Stimulated activated naive B cell treated with anti-CD40 and anti-IgM and Interleukin-4, amounts not matched to agents 10 μg/mL and 1 μg/mL and 100 μg/mL, for 72 hours (primary cell): Measurements from ENCODE around the gene PPM1J.
"Not testable (repeated sequence)": the region's sequence is repeated elsewhere in the genome, so short reads cannot be mapped to it uniquely, and the experiment has no call there.

ENCODE experiments used
- ATAC-seq, 2 donors: fragments of 150-1000 bp; cut with Tn5 transposase; replicated peaks; 2 replicates each; pipeline ENCODE4 v1.10.0; 2021; ENCODE audit warnings: moderate library complexity in 1 of 2
- DNase-seq: peaks from one replicate; pipeline ENCODE4 v3.0.0; 2021
- H3K27ac Mint-ChIP-seq: one replicate; pipeline ENCODE4 v1.8.0; 2022; ENCODE audit warnings: mild to moderate bottlenecking, mixed read lengths
- H3K27me3 Mint-ChIP-seq, 2 donors: one replicate each; pipeline ENCODE4 v1.8.0; 2022; ENCODE audit warnings: mixed read lengths in 2 of 2
- H3K36me3 Mint-ChIP-seq, 2 donors: one replicate each; pipeline ENCODE4 v1.8.0; 2022; ENCODE audit warnings: mixed read lengths in 2 of 2, mild to moderate bottlenecking in 1 of 2
- H3K4me1 Mint-ChIP-seq, 2 donors: one replicate each; pipeline ENCODE4 v1.8.0; 2022; ENCODE audit warnings: mixed read lengths in 2 of 2, mild to moderate bottlenecking in 1 of 2
- H3K4me3 Mint-ChIP-seq, 2 donors: one replicate each; pipeline ENCODE4 v1.8.0; 2022; ENCODE audit warnings: mild to moderate bottlenecking in 2 of 2, mixed read lengths in 2 of 2, moderate library complexity in 1 of 2
- H3K9me3 Mint-ChIP-seq, 2 donors: one replicate each; pipeline ENCODE4 v1.8.0; 2022; ENCODE audit warnings: mixed read lengths in 2 of 2, mild to moderate bottlenecking in 1 of 2

The PPM1J gene

GRCh38 chr1:112729011-112729410, 13.9 kb upstream of the PPM1J start:
- H3K9me3 Mint-ChIP-seq, ATAC-seq, H3K4me3 Mint-ChIP-seq, H3K27me3 Mint-ChIP-seq, DNase-seq, H3K36me3 Mint-ChIP-seq, H3K27ac Mint-ChIP-seq, H3K4me1 Mint-ChIP-seq: not testable (repeated sequence)

- not testable (repeated sequence) for ATAC-seq, H3K4me1 Mint-ChIP-seq, H3K36me3 Mint-ChIP-seq, H3K27ac Mint-ChIP-seq, DNase-seq, H3K27me3 Mint-ChIP-seq, H3K4me3 Mint-ChIP-seq, H3K9me3 Mint-ChIP-seq
Observed at GRCh38 chr1:112728306-112728971, 13.3 kb upstream of the PPM1J start.

GRCh38 chr1:112727716-112728115, 12.6 kb upstream of the PPM1J start:
- DNase-seq: no peak
- Mint-ChIP-seq H3K4me1 (peaks cover 5 to 9% of the 10 kb centered on the region in 2 donors), H3K4me3 (no peak overlapping the region), H3K27me3 (peaks cover 9 to 15% of the 10 kb centered on the region in 2 donors), H3K27ac (no peak overlapping the region), H3K36me3 (no peaks in the 10 kb centered on the region), H3K9me3 (no peaks in the 10 kb centered on the region)
- no peak for ATAC-seq

- H3K4me3 Mint-ChIP-seq, H3K36me3 Mint-ChIP-seq, H3K9me3 Mint-ChIP-seq, DNase-seq, ATAC-seq, H3K27ac Mint-ChIP-seq: not testable (repeated sequence)
- H3K27me3 Mint-ChIP-seq: peaks cover 34 to 44% of the 10 kb centered on the region in 2 donors
- peaks cover 7 to 13% of the 10 kb centered on the region in 2 donors for H3K4me1 Mint-ChIP-seq
Observed at GRCh38 chr1:112724240-112724639, 9.1 kb upstream of the PPM1J start.

GRCh38 chr1:112723511-112723839, 8.3 kb upstream of the PPM1J start:
- H3K4me3 Mint-ChIP-seq: no peak overlapping the region
- H3K27me3 Mint-ChIP-seq: peaks cover 39 to 52% of the 10 kb centered on the region in 2 donors
- no peaks in the 10 kb centered on the region for H3K36me3 Mint-ChIP-seq
- H3K4me1 Mint-ChIP-seq: peaks cover 11 to 20% of the 10 kb centered on the region in 2 donors
- ATAC-seq (peak in 1 of 2 donors; percentile 8), DNase-seq (no peak)
- no peak overlapping the region for H3K27ac Mint-ChIP-seq
- H3K9me3 Mint-ChIP-seq: no peaks in the 10 kb centered on the region

GRCh38 chr1:112722601-112723510, 7.7 kb upstream of the PPM1J start:
- peaks cover 11 to 26% of the 10 kb centered on the region in 2 donors for H3K4me1 Mint-ChIP-seq
- no peaks in the 10 kb centered on the region for H3K9me3 Mint-ChIP-seq
- DNase-seq: no peak
- H3K27me3 Mint-ChIP-seq: peaks cover 41 to 54% of the 10 kb centered on the region in 2 donors
- ATAC-seq: peak; percentile 15 to 19
- no peak overlapping the region for H3K4me3 Mint-ChIP-seq
- no peak overlapping the region for H3K27ac Mint-ChIP-seq
- no peaks in the 10 kb centered on the region for H3K36me3 Mint-ChIP-seq

GRCh38 chr1:112721966-112722524, 6.9 kb upstream of the PPM1J start:
- H3K4me1 Mint-ChIP-seq: peaks cover 16 to 34% of the 10 kb centered on the region in 2 donors
- no peak overlapping the region for H3K4me3 Mint-ChIP-seq
- DNase-seq (no peak), ATAC-seq (no peak)
- H3K9me3 Mint-ChIP-seq: no peaks in the 10 kb centered on the region
- H3K27ac Mint-ChIP-seq: no peak overlapping the region
- H3K27me3 Mint-ChIP-seq: peaks cover 41 to 54% of the 10 kb centered on the region in 2 donors
- no peaks in the 10 kb centered on the region for H3K36me3 Mint-ChIP-seq

GRCh38 chr1:112721294-112721693, 6.2 kb upstream of the PPM1J start:
- Mint-ChIP-seq H3K27me3 (peaks cover 41 to 54% of the 10 kb centered on the region in 2 donors), H3K4me1 (peaks cover 21 to 40% of the 10 kb centered on the region in 2 donors)
- not testable (repeated sequence) for H3K27ac Mint-ChIP-seq, DNase-seq, H3K36me3 Mint-ChIP-seq, ATAC-seq, H3K4me3 Mint-ChIP-seq, H3K9me3 Mint-ChIP-seq

GRCh38 chr1:112720800-112721199, 5.7 kb upstream of the PPM1J start:
- Mint-ChIP-seq H3K4me1 (peaks cover 25 to 44% of the 10 kb centered on the region in 2 donors), H3K4me3 (no peak overlapping the region), H3K27ac (no peak overlapping the region), H3K36me3 (no peaks in the 10 kb centered on the region), H3K27me3 (peaks cover 41 to 54% of the 10 kb centered on the region in 2 donors), H3K9me3 (no peaks in the 10 kb centered on the region)
- DNase-seq (no peak), ATAC-seq (no peak)

- Mint-ChIP-seq H3K27ac (no peak overlapping the region), H3K9me3 (no peaks in the 10 kb centered on the region), H3K4me3 (no peak overlapping the region), H3K36me3 (no peaks in the 10 kb centered on the region), H3K4me1 (peaks cover 30 to 51% of the 10 kb centered on the region in 2 donors), H3K27me3 (peaks cover 41 to 54% of the 10 kb centered on the region in 2 donors)
- no peak for ATAC-seq
- DNase-seq: no peak
Observed at GRCh38 chr1:112719706-112720105, 4.6 kb upstream of the PPM1J start.

- H3K36me3 Mint-ChIP-seq: no peaks in the 10 kb centered on the region
- H3K4me3 Mint-ChIP-seq: peak overlapping the region; percentile 67 to 76
- H3K27ac Mint-ChIP-seq: peak overlapping the region; percentile 65
- H3K9me3 Mint-ChIP-seq: no peaks in the 10 kb centered on the region
- H3K4me1 Mint-ChIP-seq: peaks cover 36 to 60% of the 10 kb centered on the region in 2 donors
- ATAC-seq (peak; percentile 34 to 35), DNase-seq (peak; percentile 51)
- peaks cover 40 to 49% of the 10 kb centered on the region in 2 donors for H3K27me3 Mint-ChIP-seq
Observed at GRCh38 chr1:112718691-112719418, 3.7 kb upstream of the PPM1J start.

- Mint-ChIP-seq H3K4me3 (no peak overlapping the region), H3K27me3 (peaks cover 28 to 35% of the 10 kb centered on the region in 2 donors), H3K27ac (peak overlapping the region; percentile 14), H3K9me3 (no peaks in the 10 kb centered on the region), H3K4me1 (peaks cover 42 to 57% of the 10 kb centered on the region in 2 donors), H3K36me3 (no peaks in the 10 kb centered on the region)
- ATAC-seq (no peak), DNase-seq (no peak)
Observed at GRCh38 chr1:112717263-112717873, 2.2 kb upstream of the PPM1J start.

- Mint-ChIP-seq H3K27me3 (peaks cover 18 to 24% of the 10 kb centered on the region in 2 donors), H3K4me1 (peaks cover 44 to 65% of the 10 kb centered on the region in 2 donors), H3K4me3 (peak overlapping the region; percentile 90 to 95), H3K27ac (peak overlapping the region; percentile 47), H3K9me3 (no peaks in the 10 kb centered on the region), H3K36me3 (no peaks in the 10 kb centered on the region)
- peak; percentile 29 to 42 for ATAC-seq
- peak; percentile 67 for DNase-seq
Observed at GRCh38 chr1:112716133-112716720, 1.1 kb upstream of the PPM1J start.
